Muscle layer of colon (tissue), 2 donors: Measurements from ENCODE around the gene ENPP7.

Experiments used
- H3K27ac ChIP-seq: one replicate; pipeline ENCODE4 v1.7.0; 2013; ENCODE audit warnings: low read depth, mild to moderate bottlenecking, low read length, moderate library complexity
- H3K27me3 ChIP-seq, 2 donors: one replicate each; pipeline ENCODE4 v1.7.0; 2013; ENCODE audit warnings: low read length in 2 of 2, mild to moderate bottlenecking in 2 of 2; ENCODE audit not compliant: insufficient read depth in 2 of 2, control insufficient read depth in 1 of 2
- H3K36me3 ChIP-seq: one replicate; pipeline ENCODE4 v1.7.0; 2013; ENCODE audit warnings: mild to moderate bottlenecking, low read length; ENCODE audit not compliant: insufficient read depth
- H3K4me1 ChIP-seq: one replicate; pipeline ENCODE4 v1.7.0; 2013; ENCODE audit warnings: mild to moderate bottlenecking, low read length; ENCODE audit not compliant: insufficient read depth
- H3K4me3 ChIP-seq, 2 donors: one replicate each; pipeline ENCODE4 v1.7.0; 2013; ENCODE audit warnings: low read length in 2 of 2, low read depth in 1 of 2, mild to moderate bottlenecking in 1 of 2, moderate library complexity in 1 of 2
- H3K9ac ChIP-seq: one replicate; pipeline ENCODE4 v1.7.0; 2013; ENCODE audit warnings: low read length
- H3K9me3 ChIP-seq: one replicate; pipeline ENCODE4 v1.7.0; 2013; ENCODE audit warnings: mild to moderate bottlenecking, low read length
- donor health status: abdominal sarcoma.
- donor health status: Adenocarcinoma of cecum.

The ENPP7 gene

GRCh38 chr17:79693419-79693818 is 37.3 kb upstream of the ENPP7 start:
- Histone ChIP-seq H3K9me3 (no peaks in the 10 kb centered on the region), H3K4me3 (no peak overlapping the region), H3K36me3 (no peaks in the 10 kb centered on the region), H3K9ac (no peak overlapping the region), H3K27me3 (no peaks in the 10 kb centered on the region), H3K4me1 (peaks cover 51% of the 10 kb centered on the region), H3K27ac (no peak overlapping the region)

- no peak overlapping the region for H3K4me3 ChIP-seq
- H3K36me3 ChIP-seq, result no peaks in the 10 kb centered on the region
- H3K27me3 ChIP-seq, result no peaks in the 10 kb centered on the region
- no peak overlapping the region for H3K27ac ChIP-seq
- H3K9me3 ChIP-seq, result no peaks in the 10 kb centered on the region
- peaks cover 46% of the 10 kb centered on the region for H3K4me1 ChIP-seq
- H3K9ac ChIP-seq, result no peak overlapping the region
These were observed 35.4 kb upstream of the ENPP7 start for GRCh38 chr17:79695293-79695790.

- H3K27me3 ChIP-seq, result no peaks in the 10 kb centered on the region
- no peak overlapping the region for H3K9ac ChIP-seq
- H3K36me3 ChIP-seq, result no peaks in the 10 kb centered on the region
- H3K27ac ChIP-seq, result peak overlapping the region; percentile 19
- no peak overlapping the region for H3K4me3 ChIP-seq
- H3K9me3 ChIP-seq, result no peaks in the 10 kb centered on the region
- peaks cover 39% of the 10 kb centered on the region for H3K4me1 ChIP-seq
These were observed 34.7 kb upstream of the ENPP7 start for GRCh38 chr17:79695797-79696609.

GRCh38 chr17:79696610-79696982 is 34.1 kb upstream of the ENPP7 start:
- Histone ChIP-seq H3K4me1 (peaks cover 33% of the 10 kb centered on the region), H3K27ac (no peak overlapping the region), H3K4me3 (no peak overlapping the region), H3K36me3 (no peaks in the 10 kb centered on the region), H3K27me3 (no peaks in the 10 kb centered on the region), H3K9me3 (no peaks in the 10 kb centered on the region), H3K9ac (no peak overlapping the region)

- H3K27ac ChIP-seq, result no peak overlapping the region
- H3K36me3 ChIP-seq, result no peaks in the 10 kb centered on the region
- no peak overlapping the region for H3K4me3 ChIP-seq
- peaks cover 22% of the 10 kb centered on the region for H3K4me1 ChIP-seq
- H3K9ac ChIP-seq, result no peak overlapping the region
- H3K9me3 ChIP-seq, result no peaks in the 10 kb centered on the region
- no peaks in the 10 kb centered on the region for H3K27me3 ChIP-seq
These were observed 32.4 kb upstream of the ENPP7 start for GRCh38 chr17:79698146-79698846.

- no peak overlapping the region for H3K4me3 ChIP-seq
- no peak overlapping the region for H3K27ac ChIP-seq
- H3K27me3 ChIP-seq, result no peaks in the 10 kb centered on the region
- peaks cover 22% of the 10 kb centered on the region for H3K4me1 ChIP-seq
- no peaks in the 10 kb centered on the region for H3K9me3 ChIP-seq
- H3K36me3 ChIP-seq, result no peaks in the 10 kb centered on the region
- no peak overlapping the region for H3K9ac ChIP-seq
These were observed 31.2 kb upstream of the ENPP7 start for GRCh38 chr17:79699386-79700036.

- Histone ChIP-seq H3K36me3 (no peaks in the 10 kb centered on the region), H3K27ac (no peak overlapping the region), H3K9me3 (no peaks in the 10 kb centered on the region), H3K27me3 (no peaks in the 10 kb centered on the region), H3K4me1 (peaks cover 12% of the 10 kb centered on the region), H3K9ac (no peak overlapping the region), H3K4me3 (no peak overlapping the region)
These were observed 30.2 kb upstream of the ENPP7 start for GRCh38 chr17:79700592-79700991.

GRCh38 chr17:79702034-79702433 is 28.7 kb upstream of the ENPP7 start:
- H3K9ac ChIP-seq, result no peak overlapping the region
- H3K27me3 ChIP-seq, result no peaks in the 10 kb centered on the region
- H3K27ac ChIP-seq, result no peak overlapping the region
- no peaks in the 10 kb centered on the region for H3K9me3 ChIP-seq
- no peak overlapping the region for H3K4me3 ChIP-seq
- no peaks in the 10 kb centered on the region for H3K36me3 ChIP-seq
- no peaks in the 10 kb centered on the region for H3K4me1 ChIP-seq

GRCh38 chr17:79702550-79703236 is 28.1 kb upstream of the ENPP7 start:
- no peak overlapping the region for H3K9ac ChIP-seq
- H3K9me3 ChIP-seq, result no peaks in the 10 kb centered on the region

GRCh38 chr17:79704691-79705090 is 26.1 kb upstream of the ENPP7 start:
- H3K27me3 ChIP-seq, result no peaks in the 10 kb centered on the region
- H3K36me3 ChIP-seq, result no peaks in the 10 kb centered on the region
- H3K4me1 ChIP-seq, result peaks cover 7% of the 10 kb centered on the region
- H3K9me3 ChIP-seq, result no peaks in the 10 kb centered on the region
- no peak overlapping the region for H3K27ac ChIP-seq
- H3K9ac ChIP-seq, result no peak overlapping the region
- H3K4me3 ChIP-seq, result no peak overlapping the region

More at GRCh38 chr17:79702550-79703236, 28.1 kb upstream of the ENPP7 start:
- no peaks in the 10 kb centered on the region for H3K27me3 ChIP-seq
- H3K36me3 ChIP-seq, result no peaks in the 10 kb centered on the region
- H3K4me3 ChIP-seq, result no peak overlapping the region
- H3K4me1 ChIP-seq, result peaks cover 6% of the 10 kb centered on the region
- H3K27ac ChIP-seq, result no peak overlapping the region

- no peaks in the 10 kb centered on the region for H3K27me3 ChIP-seq
- H3K9ac ChIP-seq, result no peak overlapping the region
- no peak overlapping the region for H3K27ac ChIP-seq
- no peak overlapping the region for H3K4me3 ChIP-seq
- H3K36me3 ChIP-seq, result no peaks in the 10 kb centered on the region
- H3K9me3 ChIP-seq, result no peaks in the 10 kb centered on the region
- peaks cover 7% of the 10 kb centered on the region for H3K4me1 ChIP-seq
These were observed 25.1 kb upstream of the ENPP7 start for GRCh38 chr17:79705674-79706073.
